ENCODE results near the gene METTL25B. TPM values are rescaled to one million over a fixed set of nuclear protein-coding genes. Genes with fewer than 3 reads are reported as not detected.

Gene METTL25B
- total and polyA plus RNA-seq, 8 donors: 15.2 to 90.2 (median 53.5) TPM

DNA sequence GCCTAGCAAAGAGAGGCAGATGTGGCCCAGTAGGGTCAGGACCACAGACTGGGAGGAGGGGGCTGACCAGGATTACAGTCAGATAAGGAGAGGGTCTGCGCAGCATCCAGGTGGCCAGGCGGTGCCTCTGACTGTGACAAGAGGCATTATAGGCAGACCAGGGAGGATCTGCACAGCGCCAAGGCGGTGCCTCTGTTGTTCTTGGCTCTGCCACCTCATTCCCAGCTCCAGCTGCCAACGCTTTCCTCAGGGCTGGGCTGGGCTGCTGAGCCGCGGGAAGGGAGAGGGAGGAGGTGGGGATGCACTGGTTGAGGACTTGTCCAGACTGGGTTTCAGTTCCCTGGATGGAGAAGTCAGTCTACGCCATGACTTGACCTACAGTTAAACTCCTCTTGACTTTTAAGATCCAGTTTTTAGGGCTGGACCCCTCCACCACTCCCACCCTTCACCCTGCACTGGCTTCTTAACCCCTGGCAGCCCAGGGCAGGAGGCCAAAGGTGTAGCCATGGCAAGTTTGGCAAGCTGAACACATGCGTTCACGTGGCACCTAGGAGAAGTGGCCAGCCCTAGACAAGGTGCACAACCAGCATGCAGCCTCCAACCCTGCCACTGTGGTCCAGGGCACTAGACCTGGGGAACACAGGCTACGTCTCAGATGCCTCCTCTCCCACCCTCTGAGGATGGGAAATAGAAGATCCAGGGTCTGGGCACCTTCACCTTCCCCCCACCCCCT lies 18.3 kb upstream of the METTL25B start:
- WGBS, 5 donors: 23 to 45% (median 33%) methylated on average over 6 to 11 of the region's 11 CpGs

DNA sequence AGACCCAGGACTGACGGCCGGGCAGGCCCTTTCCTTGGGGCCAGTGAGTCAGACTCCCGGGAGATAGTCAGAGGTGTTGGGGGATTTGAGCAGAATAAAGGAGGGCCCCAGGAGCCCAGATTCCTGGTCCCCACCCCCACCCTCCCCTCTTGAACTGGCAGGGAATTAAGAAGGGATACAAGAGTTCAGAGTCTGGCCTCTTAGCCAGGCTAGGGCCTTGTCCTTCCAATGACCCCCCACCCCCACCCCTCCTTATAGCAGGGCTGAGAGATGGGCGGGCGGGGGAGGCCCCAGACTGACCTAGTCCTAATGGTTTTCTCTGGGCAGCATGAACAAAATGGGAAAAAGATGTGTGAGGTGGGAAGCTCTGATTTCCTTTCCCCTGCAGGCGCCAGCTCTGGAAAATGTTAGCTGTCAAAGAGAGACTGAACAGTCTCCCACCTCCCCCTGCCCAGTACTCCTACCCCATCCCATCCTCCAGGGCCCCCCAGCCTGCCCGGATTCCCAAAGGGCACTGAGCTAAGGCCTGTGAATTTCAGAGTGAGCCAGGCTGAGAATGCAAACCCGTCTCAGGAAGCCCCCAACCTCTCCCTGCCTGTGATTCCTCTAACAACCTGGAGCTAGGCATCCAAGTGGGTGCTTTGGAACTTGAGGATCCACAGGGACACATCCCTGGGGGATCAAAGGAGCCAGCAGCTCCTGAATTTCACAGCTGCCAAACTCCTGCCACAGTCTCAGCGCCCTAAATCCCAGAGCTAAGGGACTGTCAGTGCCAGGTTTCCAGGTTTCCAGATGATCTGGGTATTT lies 17.1 kb upstream of the METTL25B start:
- no peak overlapping the region for H3K27ac ChIP-seq

More for the DNA sequence above, 18.3 kb upstream of the METTL25B start:
- no peak overlapping the region for H3K4me3 ChIP-seq
- peak; percentile 74 to 81 for DNase-seq
- TF ChIP-seq POLR2AphosphoS5 (IDR thresholded peaks at IDR 0.05) (no peak), EP300 (IDR thresholded peaks at IDR 0.05) (no peak), POLR2A (IDR thresholded peaks at IDR 0.05) (no peak)
- TF ChIP-seq, protein P1, sequence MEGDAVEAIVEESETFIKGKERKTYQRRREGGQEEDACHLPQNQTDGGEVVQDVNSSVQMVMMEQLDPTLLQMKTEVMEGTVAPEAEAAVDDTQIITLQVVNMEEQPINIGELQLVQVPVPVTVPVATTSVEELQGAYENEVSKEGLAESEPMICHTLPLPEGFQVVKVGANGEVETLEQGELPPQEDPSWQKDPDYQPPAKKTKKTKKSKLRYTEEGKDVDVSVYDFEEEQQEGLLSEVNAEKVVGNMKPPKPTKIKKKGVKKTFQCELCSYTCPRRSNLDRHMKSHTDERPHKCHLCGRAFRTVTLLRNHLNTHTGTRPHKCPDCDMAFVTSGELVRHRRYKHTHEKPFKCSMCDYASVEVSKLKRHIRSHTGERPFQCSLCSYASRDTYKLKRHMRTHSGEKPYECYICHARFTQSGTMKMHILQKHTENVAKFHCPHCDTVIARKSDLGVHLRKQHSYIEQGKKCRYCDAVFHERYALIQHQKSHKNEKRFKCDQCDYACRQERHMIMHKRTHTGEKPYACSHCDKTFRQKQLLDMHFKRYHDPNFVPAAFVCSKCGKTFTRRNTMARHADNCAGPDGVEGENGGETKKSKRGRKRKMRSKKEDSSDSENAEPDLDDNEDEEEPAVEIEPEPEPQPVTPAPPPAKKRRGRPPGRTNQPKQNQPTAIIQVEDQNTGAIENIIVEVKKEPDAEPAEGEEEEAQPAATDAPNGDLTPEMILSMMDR (IDR thresholded peaks at IDR 0.05): no peak
- peaks cover 19 to 49% (median 40%) of the 10 kb centered on the region in 4 donors for H3K4me1 ChIP-seq
- no peak overlapping the region for H3K27ac ChIP-seq
- intact Hi-C loops (cut with DNase I; ENCODE audit: low total_unique reads): no loop called here
- peaks cover 0 to 24% (median 4%) of the 10 kb centered on the region in 3 donors for H3K27me3 ChIP-seq
- peaks cover 0 to under 1% (median 0%) of the 10 kb centered on the region in 4 donors for H3K36me3 ChIP-seq
- H3K9me3 ChIP-seq: no peaks in the 10 kb centered on the region

GRCh38 chr1:156712626-156713025 lies 15.6 kb upstream of the METTL25B start:
- DNase-seq: no peak
- intact Hi-C loops (cut with DNase I; ENCODE audit: low total_unique reads): no loop called here
- TF ChIP-seq POLR2AphosphoS5 (IDR thresholded peaks at IDR 0.05): no peak
- TF ChIP-seq EP300 (IDR thresholded peaks at IDR 0.05): no peak
- no peak for TF ChIP-seq POLR2A (IDR thresholded peaks at IDR 0.05)
- TF ChIP-seq, protein P1 (IDR thresholded peaks at IDR 0.05): no peak
- H3K9me3 ChIP-seq: no peaks in the 10 kb centered on the region
- H3K27ac ChIP-seq: no peak overlapping the region
- H3K27me3 ChIP-seq: no peaks in the 10 kb centered on the region
- H3K4me3 ChIP-seq: no peak overlapping the region
- peaks cover 0 to 22% (median 17%) of the 10 kb centered on the region in 4 donors for H3K4me1 ChIP-seq
- 54 to 75% (median 61%) methylated on average over 3 of the region's 3 CpGs for WGBS, 5 donors
- H3K36me3 ChIP-seq: peaks cover 0 to 16% (median 9%) of the 10 kb centered on the region in 4 donors

More for the DNA sequence above, 17.1 kb upstream of the METTL25B start:
- Histone ChIP-seq H3K27me3 (peaks cover 0 to 12% (median 0%) of the 10 kb centered on the region in 3 donors), H3K9me3 (no peaks in the 10 kb centered on the region), H3K4me3 (no peak overlapping the region), H3K4me1 (peaks cover 6 to 36% (median 27%) of the 10 kb centered on the region in 4 donors), H3K36me3 (peaks cover 0 to 13% (median 7%) of the 10 kb centered on the region in 4 donors)
- peak in 1 of 2 donors; percentile 76 for DNase-seq
- 74 to 92% (median 83%) methylated on average over 8 to 9 of the region's 9 CpGs for WGBS, 5 donors
- TF ChIP-seq POLR2AphosphoS5 (IDR thresholded peaks at IDR 0.05) (no peak), POLR2A (IDR thresholded peaks at IDR 0.05) (no peak), EP300 (IDR thresholded peaks at IDR 0.05) (no peak)
- TF ChIP-seq, protein P1 (IDR thresholded peaks at IDR 0.05): no peak
- intact Hi-C loops (cut with DNase I; ENCODE audit: low total_unique reads): no loop called here

DNA sequence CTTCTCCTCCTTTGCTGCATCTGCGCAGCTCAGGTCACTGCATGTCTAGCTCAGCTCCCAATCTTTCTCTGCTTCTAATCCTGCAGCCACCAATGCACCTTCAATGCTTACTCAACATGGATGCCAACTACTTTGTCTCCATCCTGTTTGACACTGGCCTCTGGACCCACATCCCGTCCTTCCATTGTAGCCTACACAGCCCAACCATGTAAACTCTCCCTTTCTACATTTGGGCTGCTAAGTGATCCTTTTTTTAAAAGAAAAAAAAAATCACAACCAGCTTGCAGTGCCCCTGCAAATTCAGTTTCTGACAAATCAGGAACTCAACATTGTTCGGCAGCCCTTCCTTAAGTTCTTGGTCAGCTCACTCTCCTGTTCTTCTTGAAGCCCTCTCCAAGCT lies 13.4 kb upstream of the METTL25B start:
- Histone ChIP-seq H3K27ac (no peak overlapping the region), H3K9me3 (no peaks in the 10 kb centered on the region), H3K4me3 (no peak overlapping the region), H3K4me1 (peaks cover 0 to 12% (median 10%) of the 10 kb centered on the region in 4 donors), H3K36me3 (peaks cover 1 to 24% (median 18%) of the 10 kb centered on the region in 4 donors), H3K27me3 (no peaks in the 10 kb centered on the region)
- TF ChIP-seq POLR2A (IDR thresholded peaks at IDR 0.05) (no peak), POLR2AphosphoS5 (IDR thresholded peaks at IDR 0.05) (no peak), EP300 (IDR thresholded peaks at IDR 0.05) (no peak)
- TF ChIP-seq, protein P1 (IDR thresholded peaks at IDR 0.05): no peak
- no peak for DNase-seq
- 81 to 88% (median 85%) methylated on average over 3 of the region's 3 CpGs for WGBS, 5 donors
- intact Hi-C loops (cut with DNase I; ENCODE audit: low total_unique reads): no loop called here

Data from stomach (tissue), 9 donors.